ENCODE results near the gene SPATA31D3. TPM values are rescaled to one million over a fixed set of nuclear protein-coding genes. Genes with fewer than 3 reads are reported as not detected.

The SPATA31D3 gene
- total and polyA plus RNA-seq, 2 of the 8 experiments (the other 6 are each of a cell fraction or from before 2014, with no cell fraction given), result not detected

Other genes starting within 250 kb of the SPATA31D3 start
- gene SPATA31D4, start 15.1 kb upstream of the SPATA31D3 start, total RNA-seq (2021; fragmentation: NEBNext Ultra II Directional; extraction: Animal tissue kit (Norgen Biotek cat#: 25700)), result not detected in 2 replicates
- gene SPATA31D4, start 15.1 kb upstream of the SPATA31D3 start, polyA plus RNA-seq (2011; rRNA removed), result not detected in 2 replicates
- gene SPATA31D1, start 45.3 kb downstream of the SPATA31D3 start, total RNA-seq (2021; fragmentation: NEBNext Ultra II Directional; extraction: Animal tissue kit (Norgen Biotek cat#: 25700)), result not detected in 2 replicates
- not detected in 2 replicates for gene SPATA31D1, start 45.3 kb downstream of the SPATA31D3 start, polyA plus RNA-seq (2011; rRNA removed)

Measured in H1 (cell line).